ENCODE results near the gene CTSA.

Gene CTSA

DNA sequence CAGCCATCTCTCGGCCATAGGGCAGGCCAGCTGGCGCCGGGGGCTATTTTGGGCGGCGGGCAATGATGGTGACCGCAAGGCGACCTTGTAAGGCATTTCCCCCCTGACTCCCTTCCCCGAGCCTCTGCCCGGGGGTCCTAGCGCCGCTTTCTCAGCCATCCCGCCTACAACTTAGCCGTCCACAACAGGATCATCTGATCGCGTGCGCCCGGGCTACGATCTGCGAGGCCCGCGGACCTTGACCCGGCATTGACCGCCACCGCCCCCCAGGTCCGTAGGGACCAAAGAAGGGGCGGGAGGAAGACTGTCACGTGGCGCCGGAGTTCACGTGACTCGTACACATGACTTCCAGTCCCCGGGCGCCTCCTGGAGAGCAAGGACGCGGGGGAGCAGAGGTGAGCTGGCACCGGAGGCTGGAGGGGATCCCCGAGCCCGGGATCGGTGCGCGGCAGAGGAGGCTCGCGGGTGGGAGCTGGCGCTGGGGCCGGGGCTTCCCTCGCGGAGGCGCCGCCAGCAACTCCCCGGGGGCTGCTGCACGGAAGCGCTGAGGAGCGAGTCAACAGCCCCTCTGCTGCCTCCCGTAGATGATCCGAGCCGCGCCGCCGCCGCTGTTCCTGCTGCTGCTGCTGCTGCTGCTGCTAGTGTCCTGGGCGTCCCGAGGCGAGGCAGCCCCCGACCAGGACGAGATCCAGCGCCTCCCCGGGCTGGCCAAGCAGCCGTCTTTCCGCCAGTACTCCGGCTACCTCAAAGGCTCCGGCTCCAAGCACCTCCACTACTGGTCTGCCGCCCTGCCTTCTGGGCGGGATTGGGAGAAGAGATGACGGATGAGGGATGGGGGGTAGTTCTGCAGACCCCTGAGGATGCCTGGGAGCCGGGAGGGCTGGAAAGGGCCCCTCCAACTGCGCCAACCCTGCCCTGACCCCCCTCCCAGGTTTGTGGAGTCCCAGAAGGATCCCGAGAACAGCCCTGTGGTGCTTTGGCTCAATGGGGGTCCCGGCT lies at the start of gene CTSA, which contains the start of gene NEURL2:
TSS of gene CTSA (plus strand) at position 351 of the 999 bp plus-strand sequence. CDS start at position 585, 234 bp downstream.
TSS of gene NEURL2 (minus strand) at position 224 of the 999 bp plus-strand sequence. CDS start at position 7, 217 bp downstream.
- TF ChIP-seq CTCF (IDR thresholded peaks at IDR 0.05; ENCODE audit: borderline replicate concordance, insufficient read depth, low read depth, low read length) = no peak
- H3K4me3 ChIP-seq (ENCODE audit: low read depth, low read length) = peak within 1 kb of the TSS; percentile 84

DNA sequence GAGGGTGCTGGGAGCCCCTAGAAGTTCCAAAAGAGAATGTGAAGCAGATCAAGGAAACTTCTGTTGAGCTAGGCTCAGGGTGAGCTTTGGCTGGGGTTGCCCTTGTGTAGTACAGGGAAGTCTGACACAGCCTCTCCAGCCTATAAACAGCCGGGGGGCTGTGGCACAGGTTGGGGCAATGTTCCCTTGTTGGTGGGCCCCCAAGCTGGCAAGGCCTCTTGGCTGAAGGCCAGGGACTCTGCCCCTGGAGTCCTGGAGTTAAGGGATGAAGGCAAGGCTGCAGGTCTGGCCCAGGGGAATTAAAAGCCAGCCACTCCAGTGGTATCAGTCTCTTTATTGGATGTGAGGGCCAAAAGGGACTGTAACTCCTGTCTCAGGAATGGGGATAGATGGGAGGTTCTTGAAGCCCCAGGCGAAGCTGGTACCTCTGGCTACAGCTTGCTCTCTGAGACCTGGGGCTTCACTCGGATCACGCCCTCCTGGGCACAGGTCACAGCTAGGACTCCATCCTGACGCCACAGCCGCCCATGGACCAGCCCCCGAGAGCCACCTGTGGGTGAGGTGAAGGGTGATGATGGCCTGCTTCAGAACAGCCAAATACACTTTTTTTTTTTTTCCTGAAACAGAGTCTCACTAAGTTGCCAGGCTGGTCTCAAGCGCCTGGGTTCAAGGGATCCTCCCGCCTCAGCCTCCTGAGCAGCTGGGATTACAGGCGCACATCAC lies 49.6 kb upstream of the CTSA start:
- no peak for TF ChIP-seq CTCF (IDR thresholded peaks at IDR 0.05; ENCODE audit: borderline replicate concordance, insufficient read depth, low read depth, low read length)
- no peak overlapping the region for H3K4me3 ChIP-seq (ENCODE audit: low read depth, low read length)

DNA sequence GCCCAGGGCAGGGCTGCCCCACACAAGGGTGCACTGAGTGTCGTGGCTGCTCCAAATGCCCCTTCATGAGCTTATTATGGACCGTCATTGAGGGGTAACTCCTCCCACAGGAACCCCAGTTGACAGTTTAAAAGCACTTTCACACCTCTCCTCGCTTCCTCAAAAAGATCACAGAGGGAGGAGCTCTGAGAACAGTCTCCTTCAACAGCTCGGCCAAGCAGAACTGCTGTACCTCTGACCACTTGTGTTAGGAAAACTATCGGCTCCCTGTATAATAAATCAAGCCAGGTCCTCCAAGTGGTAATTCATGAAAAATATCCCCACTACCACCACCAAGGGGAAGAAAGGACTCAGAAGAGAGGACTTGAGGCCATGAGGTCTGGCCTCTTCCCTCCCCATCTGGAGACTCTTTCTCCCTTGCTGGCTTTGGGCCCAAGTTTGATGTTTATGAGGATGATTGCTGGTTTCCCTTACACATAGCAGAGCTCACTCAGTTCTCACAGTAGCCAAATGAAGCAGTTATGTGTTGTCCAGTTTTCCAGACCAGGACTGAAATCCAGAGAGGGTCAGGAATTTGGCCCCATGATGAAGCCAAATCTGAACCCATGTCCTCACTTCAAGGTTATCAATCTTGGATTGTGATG lies 48.8 kb upstream of the CTSA start:
- no peak for TF ChIP-seq CTCF (IDR thresholded peaks at IDR 0.05; ENCODE audit: borderline replicate concordance, insufficient read depth, low read depth, low read length)
- no peak overlapping the region for H3K4me3 ChIP-seq (ENCODE audit: low read depth, low read length)

GRCh38 chr20:45843506-45843905 lies 47.6 kb upstream of the CTSA start:
- TF ChIP-seq CTCF (IDR thresholded peaks at IDR 0.05; ENCODE audit: borderline replicate concordance, insufficient read depth, low read depth, low read length) = no peak
- no peak overlapping the region for H3K4me3 ChIP-seq (ENCODE audit: low read depth, low read length)

- no peak overlapping the region for H3K4me3 ChIP-seq (ENCODE audit: low read depth, low read length)
- TF ChIP-seq CTCF (IDR thresholded peaks at IDR 0.05; ENCODE audit: borderline replicate concordance, insufficient read depth, low read depth, low read length) = no peak
Observed at GRCh38 chr20:45845452-45845851, 45.7 kb upstream of the CTSA start.

GRCh38 chr20:45848421-45848820 lies 42.7 kb upstream of the CTSA start:
- H3K4me3 ChIP-seq (ENCODE audit: low read depth, low read length) = no peak overlapping the region
- TF ChIP-seq CTCF (IDR thresholded peaks at IDR 0.05; ENCODE audit: borderline replicate concordance, insufficient read depth, low read depth, low read length) = no peak

Data from GM12875 (cell line).